Ovary (tissue), 3 donors: Measurements from ENCODE around the gene KCND3.

Experiments used
- CTCF ChIP-seq, 3 donors: fragments of 450-650 bp in 2 of 3; fragments of 200-600 bp in 1 of 3; IDR thresholded peaks; one replicate each; pipeline versions ENCODE4 v1.5.1 to v1.8.0; 2016 to 2022; ENCODE audit warnings: antibody characterized with exemption in 3 of 3, mild to moderate bottlenecking in 1 of 3
- EP300 ChIP-seq: sonication (generic); formaldehyde crosslinking; IDR thresholded peaks from one replicate; pipeline ENCODE4 v1.6.1; 2017; ENCODE audit warnings: antibody characterized with exemption
- POLR2A ChIP-seq: fragments of 450-650 bp; IDR thresholded peaks from one replicate; pipeline ENCODE4 v1.6.1; 2017; ENCODE audit warnings: antibody characterized with exemption, mild to moderate bottlenecking, moderate library complexity
- donor health status: DM: no; HTN: no; CAD: no.

- TF ChIP-seq CTCF (IDR thresholded peaks at IDR 0.05) (no peak), POLR2A (no peak), EP300 (no peak)
Measured at GRCh38 chr1:111736548-111737215, 252.8 kb downstream of the KCND3 start.
